GM12865 (cell line): ENCODE data around the gene PERM1.
"Not testable (repeated sequence)": the region's sequence is repeated elsewhere in the genome, so short reads cannot be mapped to it uniquely, and the experiment has no call there.

Source experiments
- DNase-seq: peaks from one replicate; pipeline ENCODE4 v3.0.0; 2010; ENCODE audit warnings: low read depth
- H3K4me3 ChIP-seq: 2 replicates; pipeline ENCODE4 v1.5.1; 2011; ENCODE audit warnings: mild to moderate bottlenecking, low read depth, low read length, control low read depth
- TF ChIP-seq, protein P1 (sequence below): IDR thresholded peaks from 2 replicates; pipeline ENCODE4 v1.5.1; 2011; ENCODE audit warnings: low read length, control low read depth, low read depth, inconsistent platforms; ENCODE audit not compliant: insufficient read depth; ENCODE audit errors: missing control alignments

The PERM1 gene, protein sequence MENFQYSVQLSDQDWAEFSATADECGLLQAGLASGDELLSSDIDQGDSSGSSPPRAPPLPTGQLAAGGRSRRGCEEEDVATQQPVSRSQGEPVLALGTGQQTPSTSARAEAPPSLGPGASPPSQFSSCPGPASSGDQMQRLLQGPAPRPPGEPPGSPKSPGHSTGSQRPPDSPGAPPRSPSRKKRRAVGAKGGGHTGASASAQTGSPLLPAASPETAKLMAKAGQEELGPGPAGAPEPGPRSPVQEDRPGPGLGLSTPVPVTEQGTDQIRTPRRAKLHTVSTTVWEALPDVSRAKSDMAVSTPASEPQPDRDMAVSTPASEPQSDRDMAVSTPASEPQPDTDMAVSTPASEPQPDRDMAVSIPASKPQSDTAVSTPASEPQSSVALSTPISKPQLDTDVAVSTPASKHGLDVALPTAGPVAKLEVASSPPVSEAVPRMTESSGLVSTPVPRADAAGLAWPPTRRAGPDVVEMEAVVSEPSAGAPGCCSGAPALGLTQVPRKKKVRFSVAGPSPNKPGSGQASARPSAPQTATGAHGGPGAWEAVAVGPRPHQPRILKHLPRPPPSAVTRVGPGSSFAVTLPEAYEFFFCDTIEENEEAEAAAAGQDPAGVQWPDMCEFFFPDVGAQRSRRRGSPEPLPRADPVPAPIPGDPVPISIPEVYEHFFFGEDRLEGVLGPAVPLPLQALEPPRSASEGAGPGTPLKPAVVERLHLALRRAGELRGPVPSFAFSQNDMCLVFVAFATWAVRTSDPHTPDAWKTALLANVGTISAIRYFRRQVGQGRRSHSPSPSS

DNA sequence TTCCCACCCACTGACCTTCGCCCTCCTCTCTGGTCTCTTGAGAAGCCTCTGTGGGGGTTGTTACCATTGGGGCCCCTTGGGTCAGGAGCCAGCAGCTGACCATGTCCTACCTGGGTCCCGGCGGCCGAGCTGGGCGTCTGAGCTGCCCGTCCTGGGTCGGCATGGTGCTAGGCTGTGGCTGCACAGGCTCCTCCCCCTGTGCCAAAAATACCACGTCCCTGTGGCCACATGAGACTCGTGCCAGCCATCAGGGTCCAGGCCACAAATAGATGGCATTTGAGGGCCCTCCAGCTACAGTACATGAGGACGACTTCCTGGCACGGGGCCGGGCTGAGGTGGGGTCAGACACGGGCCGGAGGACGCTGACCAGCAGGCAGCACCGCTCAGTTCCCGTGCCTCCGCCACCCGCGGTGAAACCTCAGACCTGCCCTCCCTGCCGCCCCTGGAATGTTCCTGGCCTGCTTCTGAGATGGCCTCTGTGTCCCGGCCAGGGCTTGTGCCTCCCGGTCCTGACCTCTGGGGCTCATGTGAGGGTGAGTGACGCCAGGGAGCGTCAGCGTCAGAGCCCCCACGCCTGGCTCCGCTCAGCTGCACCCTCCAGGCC is at the start of gene PERM1:
PERM1 (minus strand) TSS at position 139 of the 604 bp plus-strand sequence. CDS start 1,064 bp downstream, outside the sequence.
- DNase-seq = no peak
- no peak within 1 kb of the TSS for H3K4me3 ChIP-seq
- TF ChIP-seq, protein P1, sequence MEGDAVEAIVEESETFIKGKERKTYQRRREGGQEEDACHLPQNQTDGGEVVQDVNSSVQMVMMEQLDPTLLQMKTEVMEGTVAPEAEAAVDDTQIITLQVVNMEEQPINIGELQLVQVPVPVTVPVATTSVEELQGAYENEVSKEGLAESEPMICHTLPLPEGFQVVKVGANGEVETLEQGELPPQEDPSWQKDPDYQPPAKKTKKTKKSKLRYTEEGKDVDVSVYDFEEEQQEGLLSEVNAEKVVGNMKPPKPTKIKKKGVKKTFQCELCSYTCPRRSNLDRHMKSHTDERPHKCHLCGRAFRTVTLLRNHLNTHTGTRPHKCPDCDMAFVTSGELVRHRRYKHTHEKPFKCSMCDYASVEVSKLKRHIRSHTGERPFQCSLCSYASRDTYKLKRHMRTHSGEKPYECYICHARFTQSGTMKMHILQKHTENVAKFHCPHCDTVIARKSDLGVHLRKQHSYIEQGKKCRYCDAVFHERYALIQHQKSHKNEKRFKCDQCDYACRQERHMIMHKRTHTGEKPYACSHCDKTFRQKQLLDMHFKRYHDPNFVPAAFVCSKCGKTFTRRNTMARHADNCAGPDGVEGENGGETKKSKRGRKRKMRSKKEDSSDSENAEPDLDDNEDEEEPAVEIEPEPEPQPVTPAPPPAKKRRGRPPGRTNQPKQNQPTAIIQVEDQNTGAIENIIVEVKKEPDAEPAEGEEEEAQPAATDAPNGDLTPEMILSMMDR = no peak

DNA sequence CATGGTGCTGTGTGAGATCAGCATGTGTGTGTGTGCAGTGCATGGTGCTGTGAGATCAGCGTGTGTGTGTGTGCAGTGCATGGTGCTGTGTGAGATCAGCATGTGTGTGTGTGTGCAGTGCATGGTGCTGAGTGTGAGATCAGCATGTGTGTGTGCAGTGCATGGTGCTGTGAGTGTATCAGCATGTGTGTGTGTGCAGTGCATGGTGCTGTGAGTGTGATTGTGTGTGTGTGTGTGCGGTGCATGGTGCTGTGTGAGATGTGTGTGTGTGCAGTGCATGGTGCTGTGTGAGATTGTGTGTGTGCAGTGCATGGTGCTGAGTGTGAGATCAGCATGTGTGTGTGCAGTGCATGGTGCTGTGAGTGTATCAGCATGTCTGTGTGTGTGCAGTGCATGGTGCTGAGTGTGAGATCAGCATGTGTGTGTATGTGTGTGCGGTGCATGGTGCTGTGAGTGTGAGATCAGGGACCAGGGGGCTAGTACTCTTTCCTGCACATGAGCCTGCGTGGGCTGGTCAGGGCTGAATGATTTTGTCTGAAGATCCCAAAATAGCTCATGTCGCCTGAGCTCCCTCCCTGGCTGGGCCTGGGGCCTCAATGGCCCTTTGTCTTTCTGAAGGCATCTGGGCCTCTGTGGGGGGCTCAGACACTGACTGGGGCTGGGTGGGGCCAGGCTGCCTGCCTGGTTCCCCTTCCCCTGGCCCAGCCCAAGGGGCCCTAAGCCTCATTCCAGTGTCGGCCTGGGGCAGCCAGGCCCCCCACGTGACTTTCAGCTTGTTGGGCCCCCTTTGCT is 49.2 kb upstream of the PERM1 start:
- H3K4me3 ChIP-seq = not testable (repeated sequence)
- peak; percentile 39 for DNase-seq

DNA sequence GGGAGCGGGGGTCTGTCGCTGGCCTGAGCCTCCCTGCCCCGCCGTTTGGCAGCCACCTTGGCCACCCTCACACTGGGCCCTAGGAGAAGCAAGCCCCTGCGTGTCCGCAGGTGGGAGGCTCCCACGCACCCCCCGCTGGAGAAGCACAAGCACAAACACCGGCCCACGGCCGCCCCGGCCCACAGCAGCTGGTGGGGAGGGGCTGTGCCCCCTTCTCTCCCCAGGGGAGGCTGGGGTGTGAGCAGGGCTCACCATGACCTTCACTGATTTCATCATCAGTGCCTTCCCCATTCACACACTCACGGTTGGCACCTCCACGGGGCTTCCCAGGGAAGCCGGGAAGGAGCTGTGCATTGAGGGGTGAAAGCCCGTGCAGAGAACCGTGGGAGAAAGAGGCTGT is 45.9 kb upstream of the PERM1 start:
- no peak for DNase-seq
- H3K4me3 ChIP-seq = no peak overlapping the region
- TF ChIP-seq, protein P1 = no peak

DNA sequence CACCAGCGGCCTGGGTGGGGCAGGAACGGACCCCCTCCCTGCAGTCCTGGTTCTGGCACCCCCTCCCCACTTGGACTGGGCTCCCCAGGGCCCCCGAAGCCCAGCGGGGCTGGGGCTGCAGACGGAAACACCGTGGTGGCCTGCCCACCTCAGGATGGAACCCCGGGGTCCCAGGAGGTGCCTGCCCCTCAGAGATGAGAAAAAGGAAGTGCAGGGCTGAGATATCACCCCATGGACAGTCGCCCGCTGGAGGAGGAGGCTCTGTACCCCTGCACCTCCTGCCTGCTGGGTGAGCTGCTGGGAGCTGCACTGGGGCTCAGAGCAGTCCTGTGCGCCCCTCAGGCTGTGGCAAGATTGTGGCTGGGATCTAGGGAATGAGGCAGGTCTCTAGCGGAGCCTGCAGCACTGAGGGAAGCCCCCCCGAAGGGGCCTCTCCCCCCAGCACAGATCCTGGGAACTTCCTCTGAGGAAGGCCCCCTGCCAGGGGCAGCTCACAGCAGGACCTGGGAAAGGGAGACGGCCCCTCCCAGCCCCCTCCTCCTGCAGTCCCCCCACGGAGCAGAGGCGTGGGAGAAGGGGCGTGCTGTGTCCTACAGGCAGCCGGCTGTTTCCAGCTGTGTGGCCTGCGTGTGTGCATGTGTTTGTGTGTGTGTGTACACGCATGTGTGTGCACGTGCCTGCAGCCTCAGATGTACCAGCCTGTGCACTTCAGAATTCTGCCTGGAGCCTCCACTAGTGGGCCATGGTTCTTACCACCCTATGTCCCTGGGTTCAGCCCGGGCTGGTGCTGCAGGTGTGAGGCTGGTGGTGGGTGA is 44.9 kb upstream of the PERM1 start:
- TF ChIP-seq, protein P1 = no peak
- H3K4me3 ChIP-seq = no peak overlapping the region
- DNase-seq = no peak

DNA sequence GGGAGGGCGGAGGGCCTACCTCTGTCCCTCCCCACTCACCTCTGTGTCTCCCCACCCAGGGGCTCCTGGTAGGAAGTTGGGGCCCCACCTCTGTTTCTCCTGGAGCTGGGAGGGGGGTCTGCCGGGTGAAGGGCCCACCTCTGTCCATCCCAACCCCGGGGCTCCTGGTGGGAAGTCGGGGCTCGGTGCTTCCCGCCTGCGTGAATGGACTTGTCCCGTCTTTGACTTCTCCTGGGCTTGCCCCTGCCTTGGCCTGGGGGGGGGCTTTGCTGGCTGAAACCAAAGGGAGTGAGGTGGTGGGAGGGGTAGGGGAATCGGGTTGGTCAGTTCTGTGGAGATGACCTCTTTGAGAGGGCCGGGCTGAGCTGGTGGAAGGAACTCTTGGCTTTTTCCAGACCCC is 43.8 kb upstream of the PERM1 start:
- DNase-seq = no peak
- TF ChIP-seq, protein P1 = no peak
- no peak overlapping the region for H3K4me3 ChIP-seq

DNA sequence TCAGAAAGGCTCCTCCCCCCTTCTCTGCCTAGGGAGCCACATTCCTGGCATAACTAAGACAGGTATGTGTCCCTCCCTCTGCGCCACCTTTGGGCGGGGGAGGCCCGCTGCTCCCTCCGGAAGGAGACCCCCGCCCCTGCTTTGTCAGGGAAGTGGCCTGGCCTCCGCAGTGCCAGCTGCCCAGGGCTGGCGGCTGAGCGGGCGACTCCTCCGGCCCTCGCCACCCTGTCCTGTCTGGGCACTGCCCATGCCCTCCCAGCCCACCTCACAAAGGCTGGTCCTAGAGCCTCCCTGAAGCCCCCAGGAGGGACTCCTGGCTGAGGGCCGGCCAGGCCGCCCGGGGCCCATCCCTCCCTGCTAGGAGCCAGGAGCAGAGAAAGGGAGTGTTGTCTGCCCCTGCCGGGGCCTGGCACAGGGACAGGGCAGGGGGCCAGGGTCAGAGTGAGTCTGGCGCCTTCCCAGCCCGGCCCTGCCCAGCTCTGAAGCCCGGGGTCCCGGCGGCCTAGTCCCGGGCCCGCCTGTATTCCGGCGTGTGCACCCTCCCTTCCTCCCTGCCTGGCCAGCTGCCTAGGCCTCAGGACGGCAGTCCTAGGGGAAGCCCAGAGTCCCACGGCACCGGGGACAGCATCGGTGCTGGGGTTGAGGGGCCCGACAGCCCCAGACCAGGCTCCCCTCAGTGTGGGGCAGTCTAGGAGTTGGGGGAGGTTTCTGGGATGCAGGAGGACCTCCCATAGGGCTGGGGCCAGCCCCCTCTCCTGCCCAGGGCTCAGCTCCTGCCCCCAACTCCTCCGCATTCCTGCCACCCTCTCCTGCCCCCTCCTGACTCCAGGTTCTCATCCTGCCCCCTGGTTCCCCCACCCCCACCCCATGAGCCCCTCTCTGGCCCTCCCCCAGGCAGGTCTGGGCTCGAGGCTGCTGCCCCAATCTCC is 43.1 kb upstream of the PERM1 start:
- TF ChIP-seq, protein P1 = no peak
- DNase-seq = no peak
- no peak overlapping the region for H3K4me3 ChIP-seq
